ENCODE results near the gene KLHL29. TPM values are rescaled to one million over a fixed set of nuclear protein-coding genes. Genes with fewer than 3 reads are reported as not detected.
A peak's percentile ranks its signal among the peaks of the same experiment; 100 is the strongest.

The KLHL29 gene
- total and polyA plus RNA-seq, 4 donors = 0.29 to 2.3 (median 0.68) TPM

DNA sequence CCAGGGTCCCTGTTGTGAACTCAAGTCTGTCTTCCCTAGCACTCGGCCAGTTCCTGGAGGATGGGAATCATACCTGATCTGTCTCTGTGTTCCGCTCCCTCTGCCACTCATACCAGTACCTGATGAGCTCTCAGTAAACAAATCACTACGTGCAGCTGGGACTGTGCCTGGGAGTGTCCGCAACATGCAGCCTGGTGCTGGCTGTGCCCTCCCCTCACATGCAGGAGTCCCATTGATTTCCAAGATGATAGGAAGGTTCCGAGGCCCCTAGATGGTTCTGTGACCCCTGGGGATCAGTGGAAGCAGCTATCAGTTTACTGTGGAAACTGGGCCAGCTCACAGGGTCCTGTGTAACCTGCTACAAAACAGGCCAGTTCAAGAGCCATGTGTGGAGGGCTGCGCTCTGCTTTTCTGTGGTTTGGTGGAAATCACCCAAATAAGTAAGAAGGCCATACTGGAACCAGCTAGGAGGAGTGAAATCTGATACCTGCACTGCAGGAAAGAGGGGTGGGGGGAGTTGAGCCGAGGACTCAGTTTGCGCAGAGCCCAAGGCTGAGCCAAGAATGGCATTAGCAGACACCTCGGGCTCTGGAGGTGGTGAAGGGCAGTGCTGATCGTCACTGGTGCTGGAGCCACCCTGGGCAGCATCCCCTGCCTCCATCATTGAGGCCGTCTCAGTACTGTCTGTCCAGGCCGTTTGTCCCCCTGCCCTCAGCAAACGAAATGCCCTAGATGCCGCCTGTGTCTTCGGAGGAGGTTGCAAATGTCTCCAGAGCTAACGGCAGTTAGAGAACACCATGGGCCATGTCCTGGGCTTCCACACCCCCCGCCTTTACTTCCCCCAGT is 93.3 kb downstream of the KLHL29 start:
- TF ChIP-seq SP1 (IDR thresholded peaks at IDR 0.05) = no peak
- no peak for TF ChIP-seq TAF1 (conservative IDR thresholded peaks at IDR 0.05)
- TF ChIP-seq HNF4G (IDR thresholded peaks at IDR 0.05) = no peak
- TF ChIP-seq FOXA1 (IDR thresholded peaks at IDR 0.05) = no peak
- no peak for TF ChIP-seq GABPA (IDR thresholded peaks at IDR 0.05 in 1 of 2, conservative IDR thresholded peaks at IDR 0.05 in 1 of 2)
- no peak for TF ChIP-seq RAD21 (IDR thresholded peaks at IDR 0.05)
- TF ChIP-seq, protein P1, sequence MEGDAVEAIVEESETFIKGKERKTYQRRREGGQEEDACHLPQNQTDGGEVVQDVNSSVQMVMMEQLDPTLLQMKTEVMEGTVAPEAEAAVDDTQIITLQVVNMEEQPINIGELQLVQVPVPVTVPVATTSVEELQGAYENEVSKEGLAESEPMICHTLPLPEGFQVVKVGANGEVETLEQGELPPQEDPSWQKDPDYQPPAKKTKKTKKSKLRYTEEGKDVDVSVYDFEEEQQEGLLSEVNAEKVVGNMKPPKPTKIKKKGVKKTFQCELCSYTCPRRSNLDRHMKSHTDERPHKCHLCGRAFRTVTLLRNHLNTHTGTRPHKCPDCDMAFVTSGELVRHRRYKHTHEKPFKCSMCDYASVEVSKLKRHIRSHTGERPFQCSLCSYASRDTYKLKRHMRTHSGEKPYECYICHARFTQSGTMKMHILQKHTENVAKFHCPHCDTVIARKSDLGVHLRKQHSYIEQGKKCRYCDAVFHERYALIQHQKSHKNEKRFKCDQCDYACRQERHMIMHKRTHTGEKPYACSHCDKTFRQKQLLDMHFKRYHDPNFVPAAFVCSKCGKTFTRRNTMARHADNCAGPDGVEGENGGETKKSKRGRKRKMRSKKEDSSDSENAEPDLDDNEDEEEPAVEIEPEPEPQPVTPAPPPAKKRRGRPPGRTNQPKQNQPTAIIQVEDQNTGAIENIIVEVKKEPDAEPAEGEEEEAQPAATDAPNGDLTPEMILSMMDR (IDR thresholded peaks at IDR 0.05; ENCODE audit: low read depth, low read length, missing input control) = no peak
- TF ChIP-seq FOXA2 (IDR thresholded peaks at IDR 0.05) = no peak
- no peak for TF ChIP-seq NR2F2 (IDR thresholded peaks at IDR 0.05)
- TF ChIP-seq, protein P2, sequence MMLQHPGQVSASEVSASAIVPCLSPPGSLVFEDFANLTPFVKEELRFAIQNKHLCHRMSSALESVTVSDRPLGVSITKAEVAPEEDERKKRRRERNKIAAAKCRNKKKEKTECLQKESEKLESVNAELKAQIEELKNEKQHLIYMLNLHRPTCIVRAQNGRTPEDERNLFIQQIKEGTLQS (IDR thresholded peaks at IDR 0.05) = no peak
- no peak for TF ChIP-seq YY1 (IDR thresholded peaks at IDR 0.05)
- no peak for DNase-seq (ENCODE audit: low spot score)
- 73% methylated on average over 17 of the region's 17 CpGs for WGBS

DNA sequence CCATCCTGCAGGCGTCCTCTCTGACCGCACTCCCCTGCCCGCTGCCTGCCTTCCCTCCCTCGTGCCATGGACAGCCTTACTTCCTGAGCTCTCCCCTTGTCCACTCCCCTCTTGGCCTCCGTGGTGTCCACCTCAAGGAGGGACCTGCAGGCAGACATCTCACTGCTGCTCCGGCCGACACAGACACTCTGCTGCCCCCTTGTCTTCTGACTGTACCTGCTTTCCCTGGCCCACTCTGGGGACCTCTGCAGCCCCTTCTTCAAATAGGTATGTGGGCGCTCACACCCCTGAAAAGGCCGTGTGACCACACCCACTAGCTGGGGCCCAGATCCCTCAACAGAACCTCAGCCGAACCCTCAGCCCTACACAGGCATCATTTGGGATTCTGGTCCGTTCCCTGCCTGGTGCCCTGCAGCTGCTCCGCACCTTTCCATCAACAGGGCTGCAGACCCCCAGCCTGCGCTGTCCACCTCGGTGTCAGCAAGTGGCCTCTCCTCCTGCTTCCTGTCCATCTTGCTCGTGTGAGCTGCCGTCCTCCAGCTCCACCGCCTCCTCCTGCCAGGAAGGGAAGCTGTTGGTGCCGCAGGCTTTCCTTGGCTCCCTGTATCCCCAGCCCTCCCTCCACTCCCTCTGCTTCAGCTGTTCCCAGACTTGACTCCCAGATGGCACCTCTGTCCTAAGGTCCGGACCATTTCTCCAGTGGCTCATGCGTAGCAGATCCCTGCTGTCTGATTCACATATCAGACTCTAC is 94.1 kb downstream of the KLHL29 start:
- TF ChIP-seq RAD21 (IDR thresholded peaks at IDR 0.05) (no peak), NR2F2 (IDR thresholded peaks at IDR 0.05) (no peak), JUND (IDR thresholded peaks at IDR 0.05) (no peak)
- Histone ChIP-seq H3K9me3 (ENCODE audit: control insufficient read depth in 4 of 4, low read length in 3 of 4) (no peaks in the 10 kb centered on the region), H3K36me3 (ENCODE audit: control insufficient read depth in 4 of 4, insufficient read depth in 3 of 4, low read depth in 1 of 4, low read length in 3 of 4) (no peaks in the 10 kb centered on the region), H3K4me3 (ENCODE audit: low read depth in 1 of 3, low read length in 3 of 3) (no peak overlapping the region), H3K27me3 (ENCODE audit: control insufficient read depth in 4 of 4, insufficient read depth in 4 of 4, low read length in 3 of 4) (no peaks in the 10 kb centered on the region), H3K9ac (ENCODE audit: low read depth in 1 of 2, low read length in 2 of 2) (no peak overlapping the region), H3K27ac (ENCODE audit: low read depth in 1 of 2, low read length in 2 of 2) (no peak overlapping the region), H3K4me1 (ENCODE audit: control insufficient read depth in 4 of 4, insufficient read depth in 4 of 4, low read length in 3 of 4) (no peaks in the 10 kb centered on the region)
- WGBS = 77% methylated on average over 20 of the region's 20 CpGs
- DNase-seq (ENCODE audit: low spot score) = no peak

More for the DNA sequence above, 93.3 kb downstream of the KLHL29 start:
- H3K4me3 ChIP-seq (ENCODE audit: low read depth in 1 of 3, low read length in 3 of 3) = no peak overlapping the region
- H3K36me3 ChIP-seq (ENCODE audit: control insufficient read depth in 4 of 4, insufficient read depth in 3 of 4, low read depth in 1 of 4, low read length in 3 of 4) = no peaks in the 10 kb centered on the region
- no peaks in the 10 kb centered on the region for H3K9me3 ChIP-seq (ENCODE audit: control insufficient read depth in 4 of 4, low read length in 3 of 4)
- H3K27ac ChIP-seq (ENCODE audit: low read depth in 1 of 2, low read length in 2 of 2) = no peak overlapping the region
- no peaks in the 10 kb centered on the region for H3K4me1 ChIP-seq (ENCODE audit: control insufficient read depth in 4 of 4, insufficient read depth in 4 of 4, low read length in 3 of 4)
- no peak overlapping the region for H3K9ac ChIP-seq (ENCODE audit: low read depth in 1 of 2, low read length in 2 of 2)
- no peaks in the 10 kb centered on the region for H3K27me3 ChIP-seq (ENCODE audit: control insufficient read depth in 4 of 4, insufficient read depth in 4 of 4, low read length in 3 of 4)

DNA sequence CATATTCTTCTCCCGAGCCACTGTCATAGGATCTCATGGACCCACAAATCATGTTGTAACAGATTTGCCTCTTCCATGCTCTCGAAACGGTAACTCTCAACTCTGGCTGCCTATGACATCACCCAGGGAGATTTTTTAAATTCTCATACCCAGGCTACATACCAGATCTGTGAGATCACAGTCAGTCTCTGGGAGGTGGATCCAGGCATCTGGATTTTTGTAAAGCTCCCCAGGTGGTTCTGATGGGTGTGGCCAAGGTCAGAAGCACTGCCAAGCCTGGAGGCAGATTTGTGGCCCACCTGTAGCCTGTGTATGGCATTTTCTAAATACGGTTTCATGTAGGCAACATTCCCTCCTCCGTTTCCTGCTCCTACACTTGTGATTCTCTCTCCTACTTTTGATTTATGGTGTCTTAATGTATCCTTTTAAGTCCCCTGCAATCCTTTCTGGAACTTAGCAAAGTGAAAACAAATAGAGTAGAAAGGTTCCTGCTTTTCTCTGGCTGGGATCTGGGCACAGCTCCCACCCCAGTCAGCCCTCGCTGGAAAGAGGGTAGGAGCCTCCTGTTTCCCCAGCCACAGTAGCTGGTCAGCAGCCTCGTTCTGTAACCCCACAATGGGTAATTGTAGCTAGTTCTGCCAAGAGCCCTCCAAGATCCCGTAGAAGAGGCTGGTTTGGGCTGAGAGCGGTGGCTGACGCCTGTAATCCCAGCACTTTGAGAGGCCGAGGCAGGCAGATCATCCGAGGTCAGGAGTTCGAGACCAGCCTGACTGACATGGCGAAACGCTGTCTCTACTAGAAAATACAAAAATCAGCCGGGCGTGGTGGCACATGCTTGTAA is 96.2 kb downstream of the KLHL29 start:
- no peak for DNase-seq (ENCODE audit: low spot score)
- no peak overlapping the region for H3K4me3 ChIP-seq (ENCODE audit: low read depth in 1 of 3, low read length in 3 of 3)
- 78% methylated on average over 17 of the region's 17 CpGs for WGBS
- H3K9ac ChIP-seq (ENCODE audit: low read depth in 1 of 2, low read length in 2 of 2) = no peak overlapping the region
- TF ChIP-seq, protein P3, sequence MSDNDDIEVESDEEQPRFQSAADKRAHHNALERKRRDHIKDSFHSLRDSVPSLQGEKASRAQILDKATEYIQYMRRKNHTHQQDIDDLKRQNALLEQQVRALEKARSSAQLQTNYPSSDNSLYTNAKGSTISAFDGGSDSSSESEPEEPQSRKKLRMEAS (IDR thresholded peaks at IDR 0.05) = no peak
- TF ChIP-seq HNF4G (IDR thresholded peaks at IDR 0.05) (no peak), YY1 (IDR thresholded peaks at IDR 0.05) (no peak), SP1 (IDR thresholded peaks at IDR 0.05) (peak; percentile 8)
- no peaks in the 10 kb centered on the region for H3K9me3 ChIP-seq (ENCODE audit: control insufficient read depth in 4 of 4, low read length in 3 of 4)
- no peak overlapping the region for H3K27ac ChIP-seq (ENCODE audit: low read depth in 1 of 2, low read length in 2 of 2)
- no peaks in the 10 kb centered on the region for H3K4me1 ChIP-seq (ENCODE audit: control insufficient read depth in 4 of 4, insufficient read depth in 4 of 4, low read length in 3 of 4)
- H3K36me3 ChIP-seq (ENCODE audit: control insufficient read depth in 4 of 4, insufficient read depth in 3 of 4, low read depth in 1 of 4, low read length in 3 of 4) = no peaks in the 10 kb centered on the region
- no peaks in the 10 kb centered on the region for H3K27me3 ChIP-seq (ENCODE audit: control insufficient read depth in 4 of 4, insufficient read depth in 4 of 4, low read length in 3 of 4)

Measured in liver (tissue), 9 donors.